Left colon (tissue), 2 donors: ENCODE results near the gene CFAP299. TPM values are rescaled to one million over a fixed set of nuclear protein-coding genes. Genes with fewer than 3 reads are reported as not detected.

Experiments used
- total RNA-seq, 2 donors: library from RNA; stranded (reverse); fragmentation: NEBNext Ultra II Directional; extraction: Animal tissue kit (Norgen Biotek cat#: 25700); gene quantifications; one replicate each; pipeline ENCODE4 v1.2.1, GENCODE V29; 2021
- donor health status: DM: no; HTN: no; CAD: no.
- donor health status: DM: yes; HTN: yes; CAD: no.

Gene CFAP299
- total RNA-seq, 2 donors from 2014 or later = not detected

Other genes starting within 250 kb of the CFAP299 start
- gene PRDM8, start 138.2 kb upstream of the CFAP299 start, total RNA-seq = 1 to 10 TPM in 1 of 2 donors, under 1 TPM in 1; 0.64 to 2.3 TPM
- under 1 TPM in 1 of 2 donors, not detected in 1; 0.28 TPM for gene FGF5, start 69.1 kb upstream of the CFAP299 start, total RNA-seq